GM04504 (cell line): ENCODE data around the gene PIK3CD.

Experiments
- DNase-seq: peaks from one replicate; pipeline ENCODE4 v3.0.0-alpha.2; 2012; ENCODE audit warnings: low read depth

The PIK3CD gene

GRCh38 chr1:9774712-9775679 is 123.5 kb downstream of the PIK3CD start:
- no peak for DNase-seq

- DNase-seq, result no peak
Measured at GRCh38 chr1:9776685-9777084, 125.2 kb downstream of the PIK3CD start.
